ENCODE measurements around the gene SLC25A15. TPM values are rescaled to one million over a fixed set of nuclear protein-coding genes. Genes with fewer than 3 reads are reported as not detected.

The SLC25A15 gene
- total RNA-seq, 1 experiment from 2014 or later = 24.5 TPM

GRCh38 chr13:40798380-40798779, 9.0 kb downstream of the SLC25A15 start:
- Histone ChIP-seq H4K20me1 (ENCODE audit: insufficient read depth) (no peaks in the 10 kb centered on the region), H2AFZ (ENCODE audit: low read depth, low read length, poor library complexity, severe bottlenecking) (no peak overlapping the region), H3K9ac (ENCODE audit: low read length) (no peak overlapping the region), H3K9me2 (ENCODE audit: insufficient read depth) (no peaks in the 10 kb centered on the region), H3K9me3 (ENCODE audit: control insufficient read depth in 1 of 2, insufficient read depth in 1 of 2, low read depth in 1 of 2, low read length in 2 of 2) (no peaks in the 10 kb centered on the region), H3K4me2 (ENCODE audit: low read length) (no peak overlapping the region), H3K27ac (ENCODE audit: low read depth, low read length) (no peak overlapping the region), H3K4me3 (replicated peaks in 1 of 2; ENCODE audit: low read depth in 1 of 2, low read length in 2 of 2) (no peak overlapping the region), H3K36me3 (ENCODE audit: control insufficient read depth in 1 of 2, insufficient read depth in 2 of 2, low read length in 2 of 2) (peaks cover 6 to 25% of the 10 kb centered on the region in 2 experiments; a peak in 3 of 4 replicates), H3K79me2 (ENCODE audit: insufficient read depth, low read length) (no peaks in the 10 kb centered on the region), H3K27me3 (ENCODE audit: insufficient read depth, low read length) (no peaks in the 10 kb centered on the region), H3K4me1 (ENCODE audit: control insufficient read depth in 1 of 2, insufficient read depth in 2 of 2, low read length in 2 of 2) (no peaks in the 10 kb centered on the region)
- ChIA-PET CTCF (no interaction called here), RAD21 (ENCODE audit: low non-redundant PET in 1 of 2, low total read pairs in 2 of 2, uncharacterized antibody in 2 of 2, unreplicated experiment in 2 of 2) (no interaction called here), POLR2A (no interaction called here)
- no TSS peak for BruUV-seq (replicated peaks)
- no peak for DNase-seq (ENCODE audit: low read depth, low spot score)
- ATAC-seq = no peak
- TF ChIP-seq YY1 (IDR thresholded peaks at IDR 0.05; ENCODE audit: extremely low read depth, insufficient replicate concordance, low read depth, low read length) = no peak
- TF ChIP-seq JUND (IDR thresholded peaks at IDR 0.05) = no peak
- TF ChIP-seq, protein P1, sequence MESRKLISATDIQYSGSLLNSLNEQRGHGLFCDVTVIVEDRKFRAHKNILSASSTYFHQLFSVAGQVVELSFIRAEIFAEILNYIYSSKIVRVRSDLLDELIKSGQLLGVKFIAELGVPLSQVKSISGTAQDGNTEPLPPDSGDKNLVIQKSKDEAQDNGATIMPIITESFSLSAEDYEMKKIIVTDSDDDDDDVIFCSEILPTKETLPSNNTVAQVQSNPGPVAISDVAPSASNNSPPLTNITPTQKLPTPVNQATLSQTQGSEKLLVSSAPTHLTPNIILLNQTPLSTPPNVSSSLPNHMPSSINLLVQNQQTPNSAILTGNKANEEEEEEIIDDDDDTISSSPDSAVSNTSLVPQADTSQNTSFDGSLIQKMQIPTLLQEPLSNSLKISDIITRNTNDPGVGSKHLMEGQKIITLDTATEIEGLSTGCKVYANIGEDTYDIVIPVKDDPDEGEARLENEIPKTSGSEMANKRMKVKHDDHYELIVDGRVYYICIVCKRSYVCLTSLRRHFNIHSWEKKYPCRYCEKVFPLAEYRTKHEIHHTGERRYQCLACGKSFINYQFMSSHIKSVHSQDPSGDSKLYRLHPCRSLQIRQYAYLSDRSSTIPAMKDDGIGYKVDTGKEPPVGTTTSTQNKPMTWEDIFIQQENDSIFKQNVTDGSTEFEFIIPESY (IDR thresholded peaks at IDR 0.05; ENCODE audit: extremely low read depth, insufficient replicate concordance, low read length) = no peak
- TF ChIP-seq TCF7L2 (IDR thresholded peaks at IDR 0.05; ENCODE audit: borderline replicate concordance, extremely low read depth, insufficient read depth, insufficient read length) = no peak
- TF ChIP-seq SRF (IDR thresholded peaks at IDR 0.05; ENCODE audit: low read depth) = no peak
- TF ChIP-seq EGR1 (IDR thresholded peaks at IDR 0.05; ENCODE audit: low read depth) = no peak
- no peak for TF ChIP-seq CBX3 (IDR thresholded peaks at IDR 0.05; ENCODE audit: low read depth)
- TF ChIP-seq EZH2phosphoT487 (IDR thresholded peaks at IDR 0.05; ENCODE audit: borderline replicate concordance) = no peak
- intact Hi-C loops (cut with micrococcal nuclease) = no loop called here

GRCh38 chr13:40799508-40799907, 10.1 kb downstream of the SLC25A15 start:
- CTCF ChIA-PET = no interaction called here
- no peak overlapping the region for H3K4me2 ChIP-seq (ENCODE audit: low read length)
- no peaks in the 10 kb centered on the region for H3K27me3 ChIP-seq (ENCODE audit: insufficient read depth, low read length)
- H2AFZ ChIP-seq (ENCODE audit: low read depth, low read length, poor library complexity, severe bottlenecking) = no peak overlapping the region
- H3K4me1 ChIP-seq (ENCODE audit: control insufficient read depth in 1 of 2, insufficient read depth in 2 of 2, low read length in 2 of 2) = no peaks in the 10 kb centered on the region
- POLR2A ChIA-PET = no interaction called here
- H3K9ac ChIP-seq (ENCODE audit: low read length) = no peak overlapping the region
- peaks cover 6 to 25% of the 10 kb centered on the region in 2 experiments; a peak in 3 of 4 replicates for H3K36me3 ChIP-seq (ENCODE audit: control insufficient read depth in 1 of 2, insufficient read depth in 2 of 2, low read length in 2 of 2)
- DNase-seq (ENCODE audit: low read depth, low spot score) (no peak), ATAC-seq (no peak)
- no peak overlapping the region for H3K4me3 ChIP-seq (replicated peaks in 1 of 2; ENCODE audit: low read depth in 1 of 2, low read length in 2 of 2)
- H3K79me2 ChIP-seq (ENCODE audit: insufficient read depth, low read length) = no peaks in the 10 kb centered on the region
- no peaks in the 10 kb centered on the region for H4K20me1 ChIP-seq (ENCODE audit: insufficient read depth)
- no TSS peak for BruUV-seq (replicated peaks)
- RAD21 ChIA-PET (ENCODE audit: low non-redundant PET in 1 of 2, low total read pairs in 2 of 2, uncharacterized antibody in 2 of 2, unreplicated experiment in 2 of 2) = no interaction called here
- no peaks in the 10 kb centered on the region for H3K9me2 ChIP-seq (ENCODE audit: insufficient read depth)
- intact Hi-C loops (cut with micrococcal nuclease) = no loop called here
- H3K9me3 ChIP-seq (ENCODE audit: control insufficient read depth in 1 of 2, insufficient read depth in 1 of 2, low read depth in 1 of 2, low read length in 2 of 2) = no peaks in the 10 kb centered on the region
- H3K27ac ChIP-seq (ENCODE audit: low read depth, low read length) = no peak overlapping the region
- TF ChIP-seq CTCF (IDR thresholded peaks at IDR 0.05 in 2 of 3, conservative IDR thresholded peaks at IDR 0.05 in 1 of 3; ENCODE audit: borderline replicate concordance in 1 of 3, insufficient read depth in 1 of 3, low read depth in 2 of 3, low read length in 2 of 3) (no peak), SIN3A (IDR thresholded peaks at IDR 0.05; ENCODE audit: low read depth) (no peak), EZH2 (IDR thresholded peaks at IDR 0.05) (no peak), ELF1 (IDR thresholded peaks at IDR 0.05; ENCODE audit: borderline replicate concordance, low read depth) (no peak)
- TF ChIP-seq, protein P2, sequence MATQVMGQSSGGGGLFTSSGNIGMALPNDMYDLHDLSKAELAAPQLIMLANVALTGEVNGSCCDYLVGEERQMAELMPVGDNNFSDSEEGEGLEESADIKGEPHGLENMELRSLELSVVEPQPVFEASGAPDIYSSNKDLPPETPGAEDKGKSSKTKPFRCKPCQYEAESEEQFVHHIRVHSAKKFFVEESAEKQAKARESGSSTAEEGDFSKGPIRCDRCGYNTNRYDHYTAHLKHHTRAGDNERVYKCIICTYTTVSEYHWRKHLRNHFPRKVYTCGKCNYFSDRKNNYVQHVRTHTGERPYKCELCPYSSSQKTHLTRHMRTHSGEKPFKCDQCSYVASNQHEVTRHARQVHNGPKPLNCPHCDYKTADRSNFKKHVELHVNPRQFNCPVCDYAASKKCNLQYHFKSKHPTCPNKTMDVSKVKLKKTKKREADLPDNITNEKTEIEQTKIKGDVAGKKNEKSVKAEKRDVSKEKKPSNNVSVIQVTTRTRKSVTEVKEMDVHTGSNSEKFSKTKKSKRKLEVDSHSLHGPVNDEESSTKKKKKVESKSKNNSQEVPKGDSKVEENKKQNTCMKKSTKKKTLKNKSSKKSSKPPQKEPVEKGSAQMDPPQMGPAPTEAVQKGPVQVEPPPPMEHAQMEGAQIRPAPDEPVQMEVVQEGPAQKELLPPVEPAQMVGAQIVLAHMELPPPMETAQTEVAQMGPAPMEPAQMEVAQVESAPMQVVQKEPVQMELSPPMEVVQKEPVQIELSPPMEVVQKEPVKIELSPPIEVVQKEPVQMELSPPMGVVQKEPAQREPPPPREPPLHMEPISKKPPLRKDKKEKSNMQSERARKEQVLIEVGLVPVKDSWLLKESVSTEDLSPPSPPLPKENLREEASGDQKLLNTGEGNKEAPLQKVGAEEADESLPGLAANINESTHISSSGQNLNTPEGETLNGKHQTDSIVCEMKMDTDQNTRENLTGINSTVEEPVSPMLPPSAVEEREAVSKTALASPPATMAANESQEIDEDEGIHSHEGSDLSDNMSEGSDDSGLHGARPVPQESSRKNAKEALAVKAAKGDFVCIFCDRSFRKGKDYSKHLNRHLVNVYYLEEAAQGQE (IDR thresholded peaks at IDR 0.05; ENCODE audit: low read depth) = no peak

Measured in HCT116 (cell line).